Suprapubic skin (tissue), 3 donors: ENCODE data around the gene C2orf81.
A peak's percentile ranks its signal among the peaks of the same experiment; 100 is the strongest.

Experiments used
- CTCF ChIP-seq, 2 donors: fragments of 200-600 bp in 1 of 2; fragments of 450-650 bp in 1 of 2; sonication (generic) in 1 of 2; IDR thresholded peaks; one replicate each; pipeline ENCODE4 v1.5.1; 2016 to 2019; ENCODE audit warnings: antibody characterized with exemption in 2 of 2, mild to moderate bottlenecking in 1 of 2, moderate library complexity in 1 of 2
- POLR2AphosphoS5 ChIP-seq, 3 donors: sonication (generic); formaldehyde crosslinking; IDR thresholded peaks; one replicate each; pipeline ENCODE4 v1.6.1; 2017; ENCODE audit warnings: antibody characterized with exemption in 3 of 3

- TF ChIP-seq CTCF (IDR thresholded peaks at IDR 0.05): no peak
- peak in 1 of 3 donors; percentile 52 for TF ChIP-seq POLR2AphosphoS5 (IDR thresholded peaks at IDR 0.05)
Measured at GRCh38 chr2:74457549-74458131, 36.2 kb upstream of the C2orf81 start.
